KMS-11 (cell line): ENCODE data around the gene ZNF320.
"Not testable (repeated sequence)": the region's sequence is repeated elsewhere in the genome, so short reads cannot be mapped to it uniquely, and the experiment has no call there.

Source experiments
- H2AFZ ChIP-seq: fragments of 200-600 bp; sonication (generic); 2 replicates; pipeline ENCODE4 v1.6.1; 2016; ENCODE audit warnings: antibody characterized with exemption, mixed run types, low read depth
- H3K27ac ChIP-seq: fragments of 200-600 bp; sonication (generic); 2 replicates; pipeline ENCODE4 v1.6.1; 2016; ENCODE audit warnings: mild to moderate bottlenecking, mixed run types
- H3K27me3 ChIP-seq: fragments of 200-600 bp; sonication (generic); 2 replicates; pipeline ENCODE4 v1.6.1; 2017; ENCODE audit warnings: mild to moderate bottlenecking, low read depth, mixed run types, moderate library complexity; ENCODE audit not compliant: insufficient read depth
- H3K36me3 ChIP-seq: fragments of 200-600 bp; sonication (generic); 2 replicates; pipeline ENCODE4 v1.6.1; 2017; ENCODE audit warnings: mild to moderate bottlenecking, mixed run types; ENCODE audit not compliant: insufficient read depth
- H3K4me1 ChIP-seq: fragments of 200-600 bp; sonication (generic); 2 replicates; pipeline ENCODE4 v1.6.1; 2016; ENCODE audit warnings: mild to moderate bottlenecking, low read depth, mixed run types; ENCODE audit not compliant: poor library complexity, severe bottlenecking
- H3K4me2 ChIP-seq: fragments of 200-600 bp; sonication (generic); 2 replicates; pipeline ENCODE4 v1.7.0; 2016; ENCODE audit warnings: mild to moderate bottlenecking, mixed run types
- H3K4me3 ChIP-seq: fragments of 200-600 bp; sonication (generic); IDR thresholded peaks from 2 replicates; pipeline ENCODE4 v1.6.1; 2017; ENCODE audit warnings: low read depth, low read length, mixed read lengths; ENCODE audit not compliant: insufficient read depth
- H3K79me2 ChIP-seq: fragments of 200-600 bp; sonication (generic); 2 replicates; pipeline ENCODE4 v1.6.1; 2016; ENCODE audit warnings: low read depth, mixed run types; ENCODE audit not compliant: insufficient read depth
- H3K9ac ChIP-seq: fragments of 200-600 bp; sonication (generic); 2 replicates; pipeline ENCODE4 v1.6.1; 2016; ENCODE audit warnings: mild to moderate bottlenecking, mixed run types
- H4K20me1 ChIP-seq: fragments of 200-600 bp; sonication (generic); 2 replicates; pipeline ENCODE4 v1.6.1; 2016; ENCODE audit warnings: mild to moderate bottlenecking, mixed run types; ENCODE audit not compliant: insufficient read depth
- CTCF ChIP-seq: fragments of 200-600 bp; sonication (generic); conservative IDR thresholded peaks from 2 replicates; pipeline ENCODE4 v1.6.1; 2017; ENCODE audit warnings: low read depth, mild to moderate bottlenecking, antibody characterized with exemption, low read length, moderate library complexity, mixed read lengths

ZNF320 gene

GRCh38 chr19:52889931-52890330, 7.5 kb downstream of the ZNF320 start:
- Histone ChIP-seq H4K20me1 (no peaks in the 10 kb centered on the region), H3K27ac (no peak overlapping the region), H3K9ac (no peak overlapping the region), H2AFZ (no peak overlapping the region), H3K4me3 (no peak overlapping the region), H3K79me2 (no peaks in the 10 kb centered on the region), H3K4me1 (no peaks in the 10 kb centered on the region), H3K27me3 (no peaks in the 10 kb centered on the region), H3K4me2 (no peak overlapping the region), H3K36me3 (no peaks in the 10 kb centered on the region)
- no peak for TF ChIP-seq CTCF

- Histone ChIP-seq H3K36me3 (no peaks in the 10 kb centered on the region), H3K27ac (no peak overlapping the region), H3K4me1 (no peaks in the 10 kb centered on the region), H3K27me3 (no peaks in the 10 kb centered on the region), H3K4me3 (no peak overlapping the region), H2AFZ (no peak overlapping the region), H3K4me2 (no peak overlapping the region), H4K20me1 (no peaks in the 10 kb centered on the region), H3K9ac (no peak overlapping the region), H3K79me2 (no peaks in the 10 kb centered on the region)
- TF ChIP-seq CTCF, result no peak
These were observed 8.4 kb downstream of the ZNF320 start for GRCh38 chr19:52889076-52889475.

GRCh38 chr19:52880895-52881389, 16.5 kb downstream of the ZNF320 start:
- Histone ChIP-seq H4K20me1 (no peaks in the 10 kb centered on the region), H3K79me2 (no peaks in the 10 kb centered on the region), H3K36me3 (peaks cover 4% of the 10 kb centered on the region; the same call in 1 of the 2 replicates), H3K9ac (no peak overlapping the region), H3K4me3 (no peak overlapping the region), H3K4me2 (no peak overlapping the region), H3K27ac (no peak overlapping the region), H2AFZ (no peak overlapping the region), H3K4me1 (no peaks in the 10 kb centered on the region), H3K27me3 (no peaks in the 10 kb centered on the region)
- TF ChIP-seq CTCF, result no peak

DNA sequence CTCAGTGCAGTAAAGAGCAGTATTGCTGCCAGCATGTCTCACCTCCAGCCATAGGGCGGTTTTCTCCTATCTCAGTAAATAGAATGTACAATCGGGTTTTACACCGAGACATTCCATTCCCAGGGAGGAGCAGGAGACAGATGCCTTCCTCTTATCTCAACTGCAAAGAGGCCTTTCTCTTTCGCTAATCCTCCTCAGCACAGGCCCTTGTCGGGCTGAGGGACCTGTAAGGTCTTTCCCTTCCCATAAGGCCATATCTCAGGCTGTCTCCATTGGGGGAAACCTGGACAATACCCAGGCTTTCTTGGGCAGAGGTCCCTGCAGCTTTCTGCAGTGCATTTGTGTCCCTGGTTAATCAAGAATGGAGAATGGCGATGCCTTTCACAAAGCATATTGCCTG, 24.4 kb downstream of the ZNF320 start:
- not testable (repeated sequence) for H3K9ac ChIP-seq, H3K4me1 ChIP-seq, H2AFZ ChIP-seq, H3K4me3 ChIP-seq, H3K36me3 ChIP-seq, H4K20me1 ChIP-seq, H3K27ac ChIP-seq, H3K27me3 ChIP-seq, H3K4me2 ChIP-seq, H3K79me2 ChIP-seq

DNA sequence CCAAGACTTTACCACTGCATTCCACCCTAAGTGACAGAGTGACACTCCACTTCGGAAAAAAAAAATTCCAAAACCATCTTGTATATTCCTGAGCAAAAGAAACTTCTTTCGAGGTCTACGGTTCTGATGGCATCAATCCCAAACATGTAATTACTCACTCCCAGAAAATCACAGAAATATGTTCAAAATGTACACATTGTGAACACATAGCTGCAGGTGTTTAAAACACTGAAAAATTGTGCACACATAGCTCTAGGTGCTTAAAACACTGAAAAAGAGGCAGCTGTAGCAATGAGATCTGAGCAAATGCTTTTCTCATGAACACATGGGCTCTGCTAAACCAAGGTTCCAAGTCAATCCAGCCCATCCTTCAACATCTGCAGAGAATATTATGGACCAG, 26.0 kb downstream of the ZNF320 start:
- no peaks in the 10 kb centered on the region for H3K27me3 ChIP-seq
- H3K4me1 ChIP-seq, result no peaks in the 10 kb centered on the region
- no peak overlapping the region for H3K27ac ChIP-seq
- H2AFZ ChIP-seq, result no peak overlapping the region
- no peak overlapping the region for H3K4me3 ChIP-seq
- H3K9ac ChIP-seq, result no peak overlapping the region
- no peaks in the 10 kb centered on the region for H3K79me2 ChIP-seq
- TF ChIP-seq CTCF, result no peak
- no peaks in the 10 kb centered on the region for H4K20me1 ChIP-seq
- H3K4me2 ChIP-seq, result no peak overlapping the region
- no peaks in the 10 kb centered on the region for H3K36me3 ChIP-seq

- H3K36me3 ChIP-seq, H3K4me2 ChIP-seq, H3K4me1 ChIP-seq: not testable (repeated sequence)
These were observed 29.4 kb downstream of the ZNF320 start for GRCh38 chr19:52868031-52868430.

GRCh38 chr19:52857378-52858191, 39.9 kb downstream of the ZNF320 start, which contains the start of gene ZNF468:
TSS of gene ZNF468 (minus strand) at chr19:52857619. CDS start at chr19:52854272, 3,347 bp downstream.
- H3K36me3 ChIP-seq, H3K27me3 ChIP-seq, H3K4me3 ChIP-seq, H4K20me1 ChIP-seq, H3K4me1 ChIP-seq, H3K79me2 ChIP-seq: not testable (repeated sequence)
- Histone ChIP-seq H3K27ac (peak within 1 kb of the TSS; percentile 26; the same call in 1 of the 2 replicates), H3K9ac (peak within 1 kb of the TSS; percentile 60; the same call in 1 of the 2 replicates), H3K4me2 (peak within 1 kb of the TSS; percentile 56; the same call in 1 of the 2 replicates), H2AFZ (peak within 1 kb of the TSS; percentile 78)

More at GRCh38 chr19:52868031-52868430, 29.4 kb downstream of the ZNF320 start:
- H3K79me2 ChIP-seq, H2AFZ ChIP-seq, H3K27ac ChIP-seq, H3K27me3 ChIP-seq, H3K9ac ChIP-seq, H4K20me1 ChIP-seq, H3K4me3 ChIP-seq: not testable (repeated sequence)
